Astrocyte (in vitro differentiated cells and primary cell): ENCODE results near the gene NAA50. TPM values are rescaled to one million over a fixed set of nuclear protein-coding genes. Genes with fewer than 3 reads are reported as not detected.

Experiments used
- DNase-seq: peaks from one replicate; pipeline ENCODE4 v3.0.0-alpha.2; 2010; ENCODE audit warnings: low read depth
- FAIRE-seq: peaks from 2 replicates; lab custom pipeline; 2011; peaks lifted over from hg19 to GRCh38; lab: Jason Lieb, UNC
- H2AFZ ChIP-seq: 2 replicates; pipeline ENCODE4 v1.6.0; 2012; ENCODE audit warnings: low read depth, low read length, inconsistent platforms
- H3K27ac ChIP-seq: 2 replicates; pipeline ENCODE4 v1.5.1; 2011; ENCODE audit warnings: low read depth, low read length, inconsistent platforms
- H3K27me3 ChIP-seq: 2 replicates; pipeline ENCODE4 v1.6.0; 2011; ENCODE audit warnings: low read length, inconsistent platforms; ENCODE audit not compliant: insufficient read depth
- H3K36me3 ChIP-seq: 2 replicates; pipeline ENCODE4 v1.5.1; 2011; ENCODE audit warnings: low read length, inconsistent platforms; ENCODE audit not compliant: insufficient read depth
- H3K4me1 ChIP-seq: 2 replicates; pipeline ENCODE4 v1.5.1; 2011; ENCODE audit warnings: low read length, inconsistent platforms; ENCODE audit not compliant: insufficient read depth
- H3K4me2 ChIP-seq: 2 replicates; pipeline ENCODE4 v1.6.0; 2012; ENCODE audit warnings: low read length, inconsistent platforms
- H3K4me3 ChIP-seq: 2 replicates; pipeline ENCODE4 v1.5.1; 2011; ENCODE audit warnings: low read depth, mild to moderate bottlenecking, low read length, inconsistent platforms; ENCODE audit not compliant: insufficient read depth
- H3K79me2 ChIP-seq: 2 replicates; pipeline ENCODE4 v1.6.0; 2012; ENCODE audit warnings: mild to moderate bottlenecking, low read length, inconsistent platforms; ENCODE audit not compliant: insufficient read depth
- H3K9ac ChIP-seq: 2 replicates; pipeline ENCODE4 v1.6.0; 2012; ENCODE audit warnings: mild to moderate bottlenecking, low read length, inconsistent platforms
- H3K9me3 ChIP-seq: 2 replicates; pipeline ENCODE4 v1.5.1; 2012; ENCODE audit warnings: low read depth, mild to moderate bottlenecking, low read length, inconsistent platforms; ENCODE audit not compliant: insufficient read depth
- H4K20me1 ChIP-seq: 2 replicates; pipeline ENCODE4 v1.6.0; 2012; ENCODE audit warnings: low read length, inconsistent platforms; ENCODE audit not compliant: insufficient read depth
- H3K27ac Mint-ChIP-seq: one replicate; pipeline ENCODE4 v1.8.0; 2021; ENCODE audit warnings: mild to moderate bottlenecking, mixed read lengths; ENCODE audit not compliant: unreplicated experiment
- H3K27me3 Mint-ChIP-seq: one replicate; pipeline ENCODE4 v1.8.0; 2021; ENCODE audit warnings: low read depth, mixed read lengths; ENCODE audit not compliant: unreplicated experiment
- H3K36me3 Mint-ChIP-seq: one replicate; pipeline ENCODE4 v1.8.0; 2021; ENCODE audit warnings: low read depth, mixed read lengths; ENCODE audit not compliant: unreplicated experiment
- H3K4me1 Mint-ChIP-seq: one replicate; pipeline ENCODE4 v1.8.0; 2021; ENCODE audit warnings: low read depth, mixed read lengths; ENCODE audit not compliant: unreplicated experiment
- H3K4me3 Mint-ChIP-seq: one replicate; pipeline ENCODE4 v1.8.0; 2021; ENCODE audit warnings: mild to moderate bottlenecking, moderate library complexity, mixed read lengths; ENCODE audit not compliant: unreplicated experiment
- H3K9me3 Mint-ChIP-seq: one replicate; pipeline ENCODE4 v1.8.0; 2021; ENCODE audit warnings: mild to moderate bottlenecking, mixed read lengths; ENCODE audit not compliant: unreplicated experiment
- CTCF ChIP-seq: IDR thresholded peaks from 2 replicates; pipeline ENCODE4 v1.5.1; 2011; ENCODE audit warnings: low read depth, mild to moderate bottlenecking, inconsistent platforms, low read length, moderate library complexity; ENCODE audit not compliant: insufficient read depth
- EZH2 ChIP-seq: IDR thresholded peaks from 2 replicates; pipeline ENCODE4 v1.6.1; 2012; ENCODE audit warnings: mild to moderate bottlenecking, low read length, inconsistent platforms; ENCODE audit not compliant: insufficient read depth
- total RNA-seq: library from RNA; stranded (reverse); gene quantifications from 2 replicates; pipeline ENCODE4 v1.2.1, GENCODE V29; 2021

Gene NAA50
- total RNA-seq, 1 donor from 2014 or later, result 151 TPM

GRCh38 chr3:113744941-113745755, 901 bp downstream of the NAA50 start:
- peaks cover 40% of the 10 kb centered on the region for H3K4me1 Mint-ChIP-seq
- no peak for FAIRE-seq

GRCh38 chr3:113743006-113743630, 2.9 kb downstream of the NAA50 start:
- Mint-ChIP-seq H3K36me3 (peaks cover 5% of the 10 kb centered on the region), H3K4me1 (peaks cover 26% of the 10 kb centered on the region), H3K4me3 (peak overlapping the region; percentile 100), H3K27ac (peak overlapping the region; percentile 100), H3K27me3 (no peaks in the 10 kb centered on the region), H3K9me3 (no peaks in the 10 kb centered on the region)
- Histone ChIP-seq H3K9ac (peak overlapping the region; percentile 2), H4K20me1 (peaks cover 59% of the 10 kb centered on the region), H3K4me2 (peak overlapping the region; percentile 88), H3K36me3 (no peaks in the 10 kb centered on the region), H3K79me2 (peaks cover 91% of the 10 kb centered on the region), H2AFZ (no peak overlapping the region), H3K27me3 (no peaks in the 10 kb centered on the region), H3K27ac (no peak overlapping the region), H3K4me1 (peaks cover 16% of the 10 kb centered on the region), H3K9me3 (no peaks in the 10 kb centered on the region), H3K4me3 (no peak overlapping the region)
- FAIRE-seq (no peak), DNase-seq (no peak)
- TF ChIP-seq CTCF (no peak), EZH2 (no peak)

More at GRCh38 chr3:113744941-113745755, 901 bp downstream of the NAA50 start:
- Histone ChIP-seq H3K36me3 (no peaks in the 10 kb centered on the region), H3K27ac (peak overlapping the region; percentile 100), H3K27me3 (no peaks in the 10 kb centered on the region), H3K9ac (peak overlapping the region; percentile 100), H3K79me2 (peaks cover 91% of the 10 kb centered on the region), H3K9me3 (no peaks in the 10 kb centered on the region), H4K20me1 (peaks cover 40% of the 10 kb centered on the region), H3K4me1 (peaks cover 16% of the 10 kb centered on the region), H3K4me3 (peak overlapping the region; percentile 92), H3K4me2 (peak overlapping the region; percentile 88), H2AFZ (peak overlapping the region; percentile 82)
- Mint-ChIP-seq H3K36me3 (peaks cover 5% of the 10 kb centered on the region), H3K4me3 (peak overlapping the region; percentile 100), H3K9me3 (no peaks in the 10 kb centered on the region), H3K27ac (peak overlapping the region; percentile 100), H3K27me3 (no peaks in the 10 kb centered on the region)
- TF ChIP-seq CTCF (peak; percentile 65), EZH2 (no peak)
- peak; percentile 86 for DNase-seq
